HepG2 (cell line): ENCODE data around the gene NBEAL1. TPM values are rescaled to one million over a fixed set of nuclear protein-coding genes. Genes with fewer than 3 reads are reported as not detected.

Experiments used
- ASH2L ChIP-seq: fragments of 300-600, 200-600 bp; sonication (generic); IDR thresholded peaks from 2 replicates; pipeline ENCODE4 v1.7.0; 2017; ENCODE audit warnings: low read depth, mild to moderate bottlenecking, moderate library complexity, mixed read lengths, low read length; ENCODE audit not compliant: insufficient read length
- CSRNP1 ChIP-seq: sonication (generic); formaldehyde crosslinking; IDR thresholded peaks from 2 replicates; pipeline ENCODE4 v1.8.1; 2023; ENCODE audit warnings: mild to moderate bottlenecking, missing genetic modification reagents
- KLF16 ChIP-seq, 2 experiments: sonication (generic) in 1 of 2; formaldehyde crosslinking in 1 of 2; IDR thresholded peaks; 2 replicates each; pipeline versions ENCODE4 v1.6.1 to v1.8.0; 2016 to 2023; ENCODE audit warnings: missing genetic modification reagents in 2 of 2, missing compliant biosample characterization in 1 of 2
- MXD4 ChIP-seq: IDR thresholded peaks from 2 replicates; pipeline ENCODE4 v1.6.1; 2016; ENCODE audit warnings: mild to moderate bottlenecking, missing biosample characterization, missing genetic modification reagents
- PHF21A ChIP-seq: sonication (generic); formaldehyde crosslinking; IDR thresholded peaks from 2 replicates; pipeline ENCODE4 v1.5.0; 2020; ENCODE audit warnings: mild to moderate bottlenecking, missing genetic modification reagents
- PITX1 ChIP-seq: sonication (generic); formaldehyde crosslinking; IDR thresholded peaks from 2 replicates; pipeline ENCODE4 v1.5.1; 2020; ENCODE audit warnings: mild to moderate bottlenecking, missing genetic modification reagents
- PLRG1 ChIP-seq: fragments of 450-650 bp; conservative IDR thresholded peaks from 2 replicates; pipeline ENCODE4 v1.6.1; 2016
- POGK ChIP-seq: sonication (generic); formaldehyde crosslinking; conservative IDR thresholded peaks from 2 replicates; pipeline ENCODE4 v1.8.0; 2022; ENCODE audit warnings: mild to moderate bottlenecking, moderate library complexity, missing genetic modification reagents
- SRF ChIP-seq: IDR thresholded peaks from 2 replicates; pipeline ENCODE4 v1.6.1; 2011; ENCODE audit warnings: mild to moderate bottlenecking, low read depth, low read length, moderate library complexity
- ZBTB2 ChIP-seq: sonication (generic); formaldehyde crosslinking; IDR thresholded peaks from 2 replicates; pipeline ENCODE4 v1.8.0; 2022; ENCODE audit warnings: low read depth, missing genetic modification reagents
- ZKSCAN8 ChIP-seq: IDR thresholded peaks from 2 replicates; pipeline ENCODE4 v1.6.1; 2016; ENCODE audit warnings: borderline replicate concordance, missing genetic modification reagents, missing compliant biosample characterization
- ZNF30 ChIP-seq: sonication (generic); formaldehyde crosslinking; IDR thresholded peaks from 2 replicates; pipeline ENCODE4 v1.5.0; 2020; ENCODE audit warnings: mild to moderate bottlenecking, missing genetic modification reagents
- ZNF563 ChIP-seq: sonication (generic); formaldehyde crosslinking; IDR thresholded peaks from 2 replicates; pipeline ENCODE4 v1.8.0; 2022; ENCODE audit warnings: mild to moderate bottlenecking, moderate library complexity, missing genetic modification reagents
- ZNF597 ChIP-seq: sonication (generic); formaldehyde crosslinking; IDR thresholded peaks from 2 replicates; pipeline ENCODE4 v1.5.0; 2020; ENCODE audit warnings: missing genetic modification reagents
- polyA plus RNA-seq, 8 experiments: library from polyadenylated mRNA; depleted of rRNA in 3 of 8; stranded (reverse) in 7 of 8; unstranded in 1 of 8; fragments of >200 nt; fragmentation: Illumina TruSeq in 4 of 8; extraction: Trizol in 4 of 8; gene quantifications; 2 replicates each; pipeline versions ENCODE4 v1.2.1 to v1.2.3, GENCODE V29; 2011 to 2016; ENCODE audit warnings: low read depth in 4 of 8, missing spikeins in 1 of 8, mixed read lengths in 1 of 8; ENCODE audit not compliant: insufficient read depth in 1 of 8
- total RNA-seq, 5 experiments: library from RNA; depleted of rRNA; stranded (reverse); fragments of >200 nt; fragmentation: Illumina TruSeq; extraction: Trizol; gene quantifications; 2 replicates each; pipeline ENCODE4 v1.2.3, GENCODE V29; 2016; ENCODE audit warnings: low read depth in 1 of 5
- TF ChIP-seq, protein P1 (sequence below): sonication (generic); formaldehyde crosslinking; IDR thresholded peaks from 2 replicates; pipeline ENCODE4; 2020; ENCODE audit warnings: missing genetic modification reagents, mild to moderate bottlenecking, borderline replicate concordance
- TF ChIP-seq, protein P2 (sequence below): sonication (generic); formaldehyde crosslinking; IDR thresholded peaks from 2 replicates; pipeline ENCODE4 v1.5.1; 2020; ENCODE audit warnings: missing genetic modification reagents, mild to moderate bottlenecking, borderline replicate concordance
- TF ChIP-seq, protein P3 (sequence below): sonication (generic); formaldehyde crosslinking; IDR thresholded peaks from 2 replicates; pipeline ENCODE4 v1.8.0; 2022; ENCODE audit warnings: missing genetic modification reagents, mild to moderate bottlenecking, inconsistent platforms, borderline replicate concordance

NBEAL1 gene
- total and polyA plus RNA-seq, 2 of the 13 experiments (the other 11 are each of a cell fraction or from before 2014, with no cell fraction given) = 6.4 to 15.7 TPM

DNA sequence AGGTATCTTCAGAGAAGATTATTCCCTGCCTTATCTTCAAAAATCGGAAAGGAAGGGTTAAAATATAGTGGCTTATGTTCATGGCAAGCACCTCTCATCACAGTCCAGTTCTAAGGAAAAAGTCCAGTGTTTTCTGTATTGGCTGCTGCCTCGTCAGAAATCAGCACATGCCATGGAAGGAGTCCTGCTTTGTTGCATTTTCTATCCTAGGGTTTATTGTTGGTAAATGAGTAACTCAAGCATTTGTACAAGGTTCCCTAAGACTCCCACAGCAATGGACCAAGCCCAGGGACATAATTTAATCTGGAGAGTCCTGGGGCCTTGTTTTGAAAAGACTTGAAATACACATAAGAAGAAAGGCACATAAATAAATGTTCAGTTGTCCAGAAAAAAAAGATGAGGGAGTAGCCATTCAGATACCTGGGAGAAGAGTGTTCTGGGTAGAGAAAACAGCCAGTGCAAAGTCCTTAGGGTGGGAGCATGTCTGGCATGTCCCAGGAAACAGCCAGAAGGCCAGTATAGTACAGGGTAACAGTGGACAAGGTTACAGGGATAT is 26.4 kb downstream of the NBEAL1 start (continued):
- no peak for TF ChIP-seq ZNF563 (CRISPR knock-in tag)
- TF ChIP-seq KLF16 (CRISPR knock-in tag; IDR thresholded peaks at IDR 0.05) = no peak
- TF ChIP-seq, protein P1, sequence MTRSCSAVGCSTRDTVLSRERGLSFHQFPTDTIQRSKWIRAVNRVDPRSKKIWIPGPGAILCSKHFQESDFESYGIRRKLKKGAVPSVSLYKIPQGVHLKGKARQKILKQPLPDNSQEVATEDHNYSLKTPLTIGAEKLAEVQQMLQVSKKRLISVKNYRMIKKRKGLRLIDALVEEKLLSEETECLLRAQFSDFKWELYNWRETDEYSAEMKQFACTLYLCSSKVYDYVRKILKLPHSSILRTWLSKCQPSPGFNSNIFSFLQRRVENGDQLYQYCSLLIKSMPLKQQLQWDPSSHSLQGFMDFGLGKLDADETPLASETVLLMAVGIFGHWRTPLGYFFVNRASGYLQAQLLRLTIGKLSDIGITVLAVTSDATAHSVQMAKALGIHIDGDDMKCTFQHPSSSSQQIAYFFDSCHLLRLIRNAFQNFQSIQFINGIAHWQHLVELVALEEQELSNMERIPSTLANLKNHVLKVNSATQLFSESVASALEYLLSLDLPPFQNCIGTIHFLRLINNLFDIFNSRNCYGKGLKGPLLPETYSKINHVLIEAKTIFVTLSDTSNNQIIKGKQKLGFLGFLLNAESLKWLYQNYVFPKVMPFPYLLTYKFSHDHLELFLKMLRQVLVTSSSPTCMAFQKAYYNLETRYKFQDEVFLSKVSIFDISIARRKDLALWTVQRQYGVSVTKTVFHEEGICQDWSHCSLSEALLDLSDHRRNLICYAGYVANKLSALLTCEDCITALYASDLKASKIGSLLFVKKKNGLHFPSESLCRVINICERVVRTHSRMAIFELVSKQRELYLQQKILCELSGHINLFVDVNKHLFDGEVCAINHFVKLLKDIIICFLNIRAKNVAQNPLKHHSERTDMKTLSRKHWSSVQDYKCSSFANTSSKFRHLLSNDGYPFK (CRISPR knock-in tag) = no peak
- no peak for TF ChIP-seq MXD4 (CRISPR knock-in tag)
- TF ChIP-seq ZNF30 (CRISPR knock-in tag) = no peak
- no peak for TF ChIP-seq POGK
- TF ChIP-seq ZKSCAN8 (CRISPR knock-in tag) = peak; percentile 27; the same call in 1 of the 2 replicates
- TF ChIP-seq, protein P2, sequence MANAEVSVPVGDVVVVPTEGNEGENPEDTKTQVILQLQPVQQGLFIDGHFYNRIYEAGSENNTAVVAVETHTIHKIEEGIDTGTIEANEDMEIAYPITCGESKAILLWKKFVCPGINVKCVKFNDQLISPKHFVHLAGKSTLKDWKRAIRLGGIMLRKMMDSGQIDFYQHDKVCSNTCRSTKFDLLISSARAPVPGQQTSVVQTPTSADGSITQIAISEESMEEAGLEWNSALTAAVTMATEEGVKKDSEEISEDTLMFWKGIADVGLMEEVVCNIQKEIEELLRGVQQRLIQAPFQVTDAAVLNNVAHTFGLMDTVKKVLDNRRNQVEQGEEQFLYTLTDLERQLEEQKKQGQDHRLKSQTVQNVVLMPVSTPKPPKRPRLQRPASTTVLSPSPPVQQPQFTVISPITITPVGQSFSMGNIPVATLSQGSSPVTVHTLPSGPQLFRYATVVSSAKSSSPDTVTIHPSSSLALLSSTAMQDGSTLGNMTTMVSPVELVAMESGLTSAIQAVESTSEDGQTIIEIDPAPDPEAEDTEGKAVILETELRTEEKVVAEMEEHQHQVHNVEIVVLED (CRISPR knock-in tag) = no peak
- TF ChIP-seq CSRNP1 (CRISPR knock-in tag) = no peak
- no peak for TF ChIP-seq ZBTB2
- TF ChIP-seq ASH2L = peak; percentile 26
- TF ChIP-seq, protein P3, sequence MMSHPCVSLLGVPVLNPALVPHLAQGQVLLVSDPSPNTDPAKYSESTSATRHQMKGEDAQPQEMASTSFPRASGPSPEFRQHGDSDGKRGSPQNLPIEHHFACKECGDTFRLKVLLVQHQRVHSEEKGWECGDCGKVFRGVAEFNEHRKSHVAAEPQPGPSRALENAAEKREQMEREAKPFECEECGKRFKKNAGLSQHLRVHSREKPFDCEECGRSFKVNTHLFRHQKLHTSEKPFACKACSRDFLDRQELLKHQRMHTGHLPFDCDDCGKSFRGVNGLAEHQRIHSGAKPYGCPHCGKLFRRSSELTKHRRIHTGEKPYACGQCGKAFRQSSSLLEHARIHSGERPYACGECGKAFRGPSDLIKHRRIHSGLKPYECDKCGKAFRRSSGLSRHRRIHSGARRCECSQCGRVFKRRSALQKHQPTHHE (CRISPR knock-in tag) = no peak
- TF ChIP-seq SRF = no peak
- no peak for TF ChIP-seq ZNF597 (CRISPR knock-in tag)
- TF ChIP-seq PHF21A (CRISPR knock-in tag) = peak; percentile 64; the same call in 1 of the 2 replicates
- TF ChIP-seq PLRG1 = no peak
- no peak for TF ChIP-seq PITX1 (CRISPR knock-in tag)
